GM19043 (cell line): ENCODE data around the gene DR1.
A peak's percentile ranks its signal among the peaks of the same experiment; 100 is the strongest.
"Not testable (repeated sequence)": the region's sequence is repeated elsewhere in the genome, so short reads cannot be mapped to it uniquely, and the experiment has no call there.

Source experiments
- ATAC-seq: cut with Tn5 transposase; IDR thresholded peaks from one replicate; pipeline ENCODE4 v1.9.1; 2021; ENCODE audit warnings: low read depth; ENCODE audit not compliant: unreplicated experiment

The DR1 gene

GRCh38 chr1:93339171-93339697, 6.5 kb upstream of the DR1 start:
- no peak for ATAC-seq

DNA sequence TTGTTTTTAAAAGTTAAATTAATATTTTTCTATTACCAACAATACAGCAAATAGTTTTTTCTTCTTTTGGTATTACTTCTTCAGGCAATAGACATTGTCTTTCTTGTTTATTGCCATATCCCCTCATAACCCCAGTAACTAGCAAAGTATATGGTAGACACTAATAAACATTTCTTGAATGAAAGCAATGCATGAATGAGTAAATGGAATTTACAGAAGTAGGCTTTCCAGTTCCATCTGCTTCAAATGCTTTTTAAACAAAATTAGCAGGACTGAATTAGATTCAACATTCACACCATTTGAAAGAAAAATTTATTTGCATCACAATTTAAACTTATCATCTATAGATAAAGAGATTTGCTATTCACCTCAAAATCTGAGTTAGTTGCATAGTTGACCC, 5.6 kb upstream of the DR1 start:
- no peak for ATAC-seq

- no peak for ATAC-seq
These were observed 1.2 kb upstream of the DR1 start for GRCh38 chr1:93344484-93344883.

DNA sequence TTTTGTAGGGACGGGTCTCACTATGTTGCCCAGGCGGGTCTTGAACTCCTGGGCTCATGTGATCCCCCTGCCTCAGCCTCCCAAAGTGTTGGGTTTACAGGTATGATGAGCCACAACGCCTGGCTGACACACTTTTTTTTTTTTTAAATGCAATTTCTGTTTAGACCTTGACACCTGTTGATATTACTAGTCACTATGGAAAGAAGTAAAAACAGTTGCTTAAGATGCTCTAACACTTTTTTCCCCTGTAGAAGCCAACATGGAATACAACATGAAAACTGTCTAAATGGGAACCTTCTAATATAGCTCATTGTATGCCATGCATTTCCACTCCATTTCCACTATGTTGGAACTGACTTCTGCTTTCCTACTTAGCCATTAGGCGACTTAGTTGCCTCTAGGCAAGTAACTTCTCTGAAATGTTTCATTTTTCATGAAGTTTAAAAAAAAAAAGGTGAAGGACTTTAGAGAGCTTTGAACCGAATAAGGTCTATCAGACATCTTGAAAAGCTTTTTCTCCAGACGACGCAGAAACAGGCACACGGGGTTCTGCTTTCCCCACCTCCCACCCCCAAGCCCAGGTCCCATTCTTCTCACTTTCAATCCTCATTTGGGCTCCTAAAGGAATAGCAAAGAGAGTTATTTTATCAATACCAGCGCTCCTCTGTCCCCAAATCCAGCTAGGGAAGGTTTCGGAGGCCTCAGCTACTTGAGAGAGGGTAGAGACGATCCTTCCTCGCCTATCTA, 648 bp upstream of the DR1 start:
- peak; percentile 2 for ATAC-seq

DNA sequence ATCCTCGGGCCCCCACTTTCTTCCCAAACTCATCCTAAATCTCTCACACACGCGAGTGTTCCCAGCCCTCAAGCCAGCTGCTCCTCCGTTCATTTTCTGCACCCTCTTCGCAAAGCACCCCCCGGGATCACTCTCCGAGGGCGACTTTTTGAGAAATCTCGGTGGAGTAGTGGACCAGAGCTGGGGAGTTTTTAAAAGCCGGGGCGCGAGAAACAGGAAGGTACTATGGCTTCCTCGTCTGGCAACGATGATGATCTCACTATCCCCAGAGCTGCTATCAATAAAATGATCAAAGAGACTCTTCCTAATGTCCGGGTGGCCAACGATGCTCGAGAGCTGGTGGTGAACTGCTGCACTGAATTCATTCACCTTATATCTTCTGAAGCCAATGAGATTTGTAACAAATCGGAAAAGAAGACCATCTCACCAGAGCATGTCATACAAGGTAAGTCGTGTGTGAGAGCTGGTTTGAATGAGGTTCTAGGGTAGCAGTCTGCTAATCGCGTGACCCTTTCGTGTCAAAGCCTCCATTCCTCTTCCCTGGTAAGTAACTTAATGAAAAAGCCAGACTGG, 800 bp downstream of the DR1 start:
- peak; percentile 24 for ATAC-seq

GRCh38 chr1:93347334-93347899, 1.7 kb downstream of the DR1 start:
- ATAC-seq: no peak

DNA sequence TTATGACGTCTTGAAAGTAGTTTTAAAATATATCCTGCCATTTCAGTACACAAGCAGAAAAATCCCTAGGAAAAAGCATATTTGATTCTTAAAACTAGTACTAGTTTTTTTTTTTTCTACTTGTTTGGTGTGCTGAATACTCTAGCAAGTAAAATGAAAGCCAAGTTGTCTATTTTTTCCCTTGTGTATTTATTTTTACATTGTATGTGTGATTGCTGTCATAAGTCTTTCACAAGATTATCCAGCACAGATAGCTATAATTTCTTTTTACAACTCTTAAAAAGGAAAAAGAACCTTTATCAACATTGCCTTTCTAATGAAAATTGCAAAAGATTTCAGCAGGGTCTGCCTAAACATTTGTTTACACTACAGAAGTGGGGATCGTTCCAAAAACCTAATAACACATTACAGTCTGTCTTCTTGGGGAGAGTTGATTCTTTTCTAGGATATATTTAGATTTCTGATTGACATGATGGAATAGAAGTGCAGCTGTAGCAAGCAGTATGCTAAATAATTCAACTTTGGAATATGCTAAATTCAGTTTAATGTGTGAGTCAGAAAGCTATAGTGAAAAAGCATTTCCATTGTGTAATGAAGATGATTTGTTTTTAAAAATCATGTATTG, 2.5 kb downstream of the DR1 start:
- no peak for ATAC-seq

DNA sequence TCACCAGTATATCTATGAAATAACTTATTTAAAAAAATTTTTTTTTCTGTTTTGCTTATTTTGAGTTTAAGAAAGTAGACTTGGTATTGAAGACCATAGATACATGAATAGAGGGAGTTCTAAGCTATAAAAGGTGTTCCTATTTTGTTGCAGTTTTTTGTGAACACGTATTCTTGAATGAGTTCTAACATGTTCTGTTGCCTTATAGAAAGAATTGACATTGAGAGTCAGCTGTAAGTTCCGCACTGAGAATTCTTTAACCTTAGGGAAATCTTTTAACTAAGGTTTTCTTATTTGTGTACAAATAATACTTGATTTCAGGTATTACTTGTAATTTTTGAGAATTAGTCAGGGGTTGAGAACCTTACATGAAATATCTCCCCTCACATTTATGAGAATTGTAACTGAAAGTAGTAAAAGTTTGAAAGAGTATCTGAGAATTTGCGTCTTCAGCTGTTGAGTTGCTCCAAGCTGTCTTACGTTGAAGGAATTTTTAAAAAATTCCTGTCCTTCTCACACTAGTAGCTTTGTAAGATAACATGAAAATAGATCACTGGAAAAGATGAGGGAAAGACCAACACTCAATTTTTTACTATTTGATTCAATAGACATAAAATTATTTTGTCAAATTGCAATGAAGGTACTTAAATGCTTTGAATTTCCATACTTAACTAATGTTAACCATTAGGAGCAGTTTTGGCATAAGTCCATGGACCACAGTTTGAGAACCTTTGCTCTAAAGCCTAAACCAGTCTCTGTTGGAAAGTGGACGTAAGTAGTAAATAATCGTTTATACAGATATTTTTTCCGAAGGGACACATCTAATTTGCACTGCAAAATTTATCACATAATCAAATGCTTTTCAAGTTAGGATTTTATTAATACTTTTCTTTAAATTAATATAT, 3.8 kb downstream of the DR1 start:
- ATAC-seq: no peak

DNA sequence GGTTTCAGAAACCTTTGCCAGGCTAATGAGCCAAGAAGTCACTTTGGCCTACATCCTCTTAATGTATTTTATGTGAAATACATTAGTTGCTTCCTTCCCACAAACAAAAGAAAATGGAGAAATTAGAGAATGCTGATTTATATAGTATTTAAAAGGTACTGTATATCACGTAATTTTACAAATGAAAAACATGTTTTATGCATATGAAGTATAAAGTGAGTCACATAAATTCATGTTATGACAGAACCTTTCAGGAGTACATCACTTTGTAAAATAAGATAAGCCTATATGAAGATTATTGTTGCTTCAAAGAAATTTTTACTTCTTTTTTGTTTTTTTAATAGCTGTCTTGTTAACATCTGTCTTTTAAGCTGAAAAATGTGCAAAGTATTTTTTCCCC, 4.6 kb downstream of the DR1 start:
- ATAC-seq: no peak

DNA sequence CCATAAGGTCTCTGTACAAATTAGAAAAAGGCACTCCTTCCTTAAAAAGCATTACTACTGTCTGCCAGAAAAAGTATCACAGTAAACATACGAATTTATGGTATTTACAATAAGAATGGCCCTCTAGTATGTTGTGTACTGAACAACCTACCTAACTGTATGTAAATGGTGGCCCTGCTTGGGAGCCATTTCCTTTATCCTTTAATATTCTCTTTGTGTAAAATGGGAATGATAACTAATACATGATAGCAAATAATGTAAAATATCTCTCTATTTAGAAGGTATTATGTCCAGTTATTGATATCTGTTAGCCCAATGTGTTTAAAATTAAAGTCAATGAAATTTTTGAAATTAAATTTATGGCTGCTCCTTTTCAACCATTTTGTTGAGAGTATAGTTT, 5.2 kb downstream of the DR1 start:
- no peak for ATAC-seq

- ATAC-seq: not testable (repeated sequence)
These were observed 5.6 kb downstream of the DR1 start for GRCh38 chr1:93351346-93351745.

DNA sequence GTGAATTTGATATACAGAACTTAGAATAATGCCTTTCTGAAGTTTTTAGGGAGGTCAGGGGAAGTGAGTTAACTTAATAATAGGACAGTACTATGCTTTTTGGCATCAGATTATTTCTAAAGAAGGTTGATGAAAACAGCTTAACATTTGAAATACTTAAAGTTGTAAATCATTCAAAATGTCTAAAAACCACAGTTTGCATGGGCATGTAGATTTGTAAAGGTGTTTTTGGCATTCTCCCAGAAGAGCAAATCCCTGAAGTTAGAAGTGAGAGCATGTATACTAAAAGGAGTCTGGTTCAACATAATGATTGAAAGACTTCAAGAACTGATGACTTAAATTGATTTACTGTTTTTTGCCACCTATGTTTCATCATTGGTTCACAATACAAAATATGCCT, 6.7 kb downstream of the DR1 start:
- no peak for ATAC-seq

GRCh38 chr1:93353286-93353685, 7.6 kb downstream of the DR1 start:
- ATAC-seq: no peak

GRCh38 chr1:93354749-93355148, 9.0 kb downstream of the DR1 start:
- ATAC-seq: no peak

DNA sequence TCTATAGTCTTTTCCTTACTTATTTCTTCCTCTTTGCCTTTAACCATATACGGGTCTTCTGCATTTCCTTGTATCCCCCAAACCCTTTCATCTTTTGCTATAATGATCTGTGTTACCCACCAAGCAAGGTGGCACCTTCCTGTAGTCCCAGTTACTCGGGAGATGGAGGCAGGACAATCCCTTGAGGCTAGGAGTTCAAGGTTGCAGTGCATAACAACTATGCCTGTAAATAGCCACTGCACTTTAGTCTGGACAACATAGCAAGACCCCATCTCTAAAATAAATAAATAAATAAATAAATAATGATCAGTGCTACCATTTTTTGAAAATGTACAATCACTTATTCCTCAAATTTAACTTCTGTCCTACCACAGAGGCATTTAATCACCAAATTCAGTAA, 11.5 kb downstream of the DR1 start:
- ATAC-seq: no peak

GRCh38 chr1:93358293-93358692, 12.6 kb downstream of the DR1 start:
- no peak for ATAC-seq

GRCh38 chr1:93360111-93360510, 14.4 kb downstream of the DR1 start:
- no peak for ATAC-seq

DNA sequence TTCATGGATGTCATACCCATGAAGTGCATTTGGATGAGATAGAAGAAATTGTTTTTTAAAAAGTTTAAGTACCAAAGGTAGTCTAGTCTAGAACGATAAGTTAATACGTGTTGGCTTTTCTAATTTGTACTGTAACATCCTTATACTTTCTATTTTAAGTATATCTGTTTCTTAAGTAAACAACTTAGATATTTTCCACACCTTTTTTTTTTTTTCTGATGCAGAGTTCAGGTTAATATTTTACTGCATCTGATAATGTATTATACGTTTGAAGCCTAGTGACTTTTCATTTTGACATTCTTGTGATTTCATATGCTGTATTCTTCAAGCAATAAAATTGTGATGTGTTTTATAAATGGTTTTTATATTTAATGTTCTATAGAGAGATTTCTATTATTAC, 16.5 kb downstream of the DR1 start:
- ATAC-seq: no peak

DNA sequence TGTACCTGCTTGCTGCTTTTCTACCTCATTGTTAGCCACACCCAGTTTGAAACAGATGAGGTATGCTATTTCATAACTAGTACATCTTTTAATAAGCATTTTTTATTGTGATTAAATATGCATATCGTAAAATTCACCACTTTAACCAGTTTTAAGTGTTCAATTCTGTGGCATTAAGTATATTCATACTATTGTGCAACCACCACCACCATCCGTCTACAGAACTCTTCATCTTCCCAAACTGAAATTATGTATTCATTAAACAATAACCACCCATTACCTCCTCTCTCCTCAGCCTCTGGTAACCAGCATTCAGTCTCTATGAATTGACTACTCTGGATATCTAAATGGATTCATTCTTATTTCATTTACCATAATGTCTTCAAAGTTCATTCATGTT, 20.1 kb downstream of the DR1 start:
- ATAC-seq: no peak

DNA sequence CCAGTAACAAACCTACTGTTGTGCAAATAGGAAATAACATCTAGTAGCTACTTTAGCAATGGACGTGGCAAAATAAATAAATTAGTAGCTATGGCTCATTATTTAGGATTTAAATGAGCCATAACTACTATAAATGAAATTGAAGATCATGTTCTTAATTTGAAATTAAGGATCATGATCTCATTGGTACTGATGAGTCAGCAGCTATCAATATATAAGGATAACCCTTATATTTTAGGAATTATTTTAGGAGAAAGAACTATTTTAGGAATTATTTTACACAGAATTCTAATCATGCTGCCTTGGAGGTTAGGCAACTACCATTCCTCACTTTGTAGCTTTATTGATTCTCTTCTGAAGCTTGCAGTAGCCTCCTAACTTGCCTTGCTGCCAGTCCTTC, 24.0 kb downstream of the DR1 start:
- no peak for ATAC-seq
